Activated CD4-positive, alpha-beta T cell treated with anti-CD3 and anti-CD28 coated beads, Interleukin-2, amount 10 ng/mL, durations not matched to agents 7 days and 5 days (primary cell): ENCODE results near the gene LSAMP. TPM values are rescaled to one million over a fixed set of nuclear protein-coding genes. Genes with fewer than 3 reads are reported as not detected.

Experiments
- CTCF ChIA-PET: fragments of 350-600 bp; sonication (Branson Sonifier 250); formaldehyde crosslinking; loops from one replicate; lab custom pipeline; 2021; ENCODE audit warnings: antibody characterized with exemption; lab: Charles Lee
- POLR2A ChIA-PET: fragments of 350-600 bp; sonication (Branson Sonifier 250); formaldehyde crosslinking; loops from one replicate; lab custom pipeline; 2021; ENCODE audit warnings: antibody characterized with exemption; lab: Charles Lee
- DNase-seq: peaks from one replicate; pipeline ENCODE4 v3.0.0-alpha.2; 2020
- H3K27ac Mint-ChIP-seq: one replicate; pipeline ENCODE4 v1.8.0; 2021; ENCODE audit warnings: mild to moderate bottlenecking, moderate library complexity, mixed read lengths
- H3K27me3 Mint-ChIP-seq: one replicate; pipeline ENCODE4 v1.8.0; 2021; ENCODE audit warnings: mixed read lengths
- H3K36me3 Mint-ChIP-seq: one replicate; pipeline ENCODE4 v1.8.0; 2021; ENCODE audit warnings: low read depth, mixed read lengths
- H3K4me1 Mint-ChIP-seq: one replicate; pipeline ENCODE4 v1.8.0; 2021; ENCODE audit warnings: mixed read lengths
- H3K4me3 Mint-ChIP-seq: one replicate; pipeline ENCODE4 v1.8.0; 2021; ENCODE audit warnings: mild to moderate bottlenecking, moderate library complexity, mixed read lengths
- H3K9me3 Mint-ChIP-seq: one replicate; pipeline ENCODE4 v1.8.0; 2021; ENCODE audit warnings: mixed read lengths
- total RNA-seq, 2 experiments: library from RNA; stranded (reverse); gene quantifications; one replicate each; pipeline ENCODE4 v1.2.3, GENCODE V29; 2021

LSAMP gene
- total RNA-seq, 2 experiments from 2014 or later, result not detected

- Mint-ChIP-seq H3K27ac (no peak overlapping the region), H3K4me3 (no peak overlapping the region), H3K9me3 (no peaks in the 10 kb centered on the region), H3K36me3 (no peaks in the 10 kb centered on the region), H3K27me3 (peaks cover 11% of the 10 kb centered on the region), H3K4me1 (no peaks in the 10 kb centered on the region)
- no peak for DNase-seq
- CTCF ChIA-PET, result no interaction called here
- POLR2A ChIA-PET, result no interaction called here
Observed at GRCh38 chr3:115871735-115872134, 573.6 kb downstream of the LSAMP start.

- no peak overlapping the region for H3K27ac Mint-ChIP-seq
- H3K27me3 Mint-ChIP-seq, result peaks cover 6% of the 10 kb centered on the region
- ChIA-PET CTCF (no interaction called here), POLR2A (no interaction called here)
- H3K9me3 Mint-ChIP-seq, result no peaks in the 10 kb centered on the region
- DNase-seq, result no peak
- no peaks in the 10 kb centered on the region for H3K4me1 Mint-ChIP-seq
- H3K36me3 Mint-ChIP-seq, result no peaks in the 10 kb centered on the region
- no peak overlapping the region for H3K4me3 Mint-ChIP-seq
Observed at GRCh38 chr3:115864911-115865310, 580.4 kb downstream of the LSAMP start.

- DNase-seq, result no peak
- Mint-ChIP-seq H3K9me3 (no peaks in the 10 kb centered on the region), H3K4me1 (no peaks in the 10 kb centered on the region), H3K4me3 (no peak overlapping the region), H3K36me3 (no peaks in the 10 kb centered on the region), H3K27me3 (peaks cover 15% of the 10 kb centered on the region), H3K27ac (no peak overlapping the region)
- POLR2A ChIA-PET, result no interaction called here
- CTCF ChIA-PET, result no interaction called here
Observed at GRCh38 chr3:115862849-115863248, 582.4 kb downstream of the LSAMP start.

GRCh38 chr3:115862099-115862498 lies 583.2 kb downstream of the LSAMP start:
- ChIA-PET POLR2A (no interaction called here), CTCF (no interaction called here)
- Mint-ChIP-seq H3K4me3 (no peak overlapping the region), H3K27me3 (peaks cover 15% of the 10 kb centered on the region), H3K36me3 (no peaks in the 10 kb centered on the region), H3K27ac (no peak overlapping the region), H3K9me3 (no peaks in the 10 kb centered on the region), H3K4me1 (no peaks in the 10 kb centered on the region)
- DNase-seq, result no peak

- DNase-seq, result no peak
- Mint-ChIP-seq H3K9me3 (no peaks in the 10 kb centered on the region), H3K27ac (no peak overlapping the region), H3K4me1 (no peaks in the 10 kb centered on the region), H3K4me3 (no peak overlapping the region), H3K36me3 (no peaks in the 10 kb centered on the region), H3K27me3 (peaks cover 11% of the 10 kb centered on the region)
- ChIA-PET CTCF (no interaction called here), POLR2A (no interaction called here)
Observed at GRCh38 chr3:115861166-115861733, 584.0 kb downstream of the LSAMP start.

- Mint-ChIP-seq H3K27me3 (peaks cover 10% of the 10 kb centered on the region), H3K27ac (no peak overlapping the region), H3K4me3 (no peak overlapping the region), H3K9me3 (no peaks in the 10 kb centered on the region), H3K4me1 (no peaks in the 10 kb centered on the region), H3K36me3 (no peaks in the 10 kb centered on the region)
- CTCF ChIA-PET, result no interaction called here
- DNase-seq, result no peak
- POLR2A ChIA-PET, result no interaction called here
Observed at GRCh38 chr3:115860766-115861165, 584.5 kb downstream of the LSAMP start.

- CTCF ChIA-PET, result interaction anchor here (0.6 kb wide), 1 partner anchor 749 kb away, joined by 3 read pairs; no protein-coding TSS in a partner anchor
- no peak overlapping the region for H3K4me3 Mint-ChIP-seq
- no peak for DNase-seq
- H3K27ac Mint-ChIP-seq, result no peak overlapping the region
- peaks cover 8% of the 10 kb centered on the region for H3K27me3 Mint-ChIP-seq
- no peaks in the 10 kb centered on the region for H3K4me1 Mint-ChIP-seq
- no peaks in the 10 kb centered on the region for H3K36me3 Mint-ChIP-seq
- POLR2A ChIA-PET, result no interaction called here
- H3K9me3 Mint-ChIP-seq, result no peaks in the 10 kb centered on the region
Observed at GRCh38 chr3:115859002-115859807, 586.1 kb downstream of the LSAMP start.

- Mint-ChIP-seq H3K4me1 (no peaks in the 10 kb centered on the region), H3K27me3 (peaks cover 8% of the 10 kb centered on the region), H3K4me3 (no peak overlapping the region), H3K36me3 (no peaks in the 10 kb centered on the region), H3K9me3 (no peaks in the 10 kb centered on the region), H3K27ac (no peak overlapping the region)
- no peak for DNase-seq
- ChIA-PET POLR2A (no interaction called here), CTCF (no interaction called here)
Observed at GRCh38 chr3:115857518-115858136, 587.7 kb downstream of the LSAMP start.

GRCh38 chr3:115855911-115856310 lies 589.4 kb downstream of the LSAMP start:
- no peaks in the 10 kb centered on the region for H3K9me3 Mint-ChIP-seq
- H3K27ac Mint-ChIP-seq, result no peak overlapping the region
- no peaks in the 10 kb centered on the region for H3K4me1 Mint-ChIP-seq
- no peak for DNase-seq
- H3K27me3 Mint-ChIP-seq, result peaks cover 8% of the 10 kb centered on the region
- CTCF ChIA-PET, result no interaction called here
- no peaks in the 10 kb centered on the region for H3K36me3 Mint-ChIP-seq
- POLR2A ChIA-PET, result no interaction called here
- H3K4me3 Mint-ChIP-seq, result no peak overlapping the region

- Mint-ChIP-seq H3K27ac (no peak overlapping the region), H3K9me3 (no peaks in the 10 kb centered on the region), H3K4me3 (no peak overlapping the region), H3K36me3 (no peaks in the 10 kb centered on the region), H3K4me1 (no peaks in the 10 kb centered on the region), H3K27me3 (peaks cover 7% of the 10 kb centered on the region)
- no peak for DNase-seq
- CTCF ChIA-PET, result no interaction called here
- POLR2A ChIA-PET, result no interaction called here
Observed at GRCh38 chr3:115853104-115853503, 592.2 kb downstream of the LSAMP start.

- H3K36me3 Mint-ChIP-seq, result no peaks in the 10 kb centered on the region
- H3K9me3 Mint-ChIP-seq, result no peaks in the 10 kb centered on the region
- CTCF ChIA-PET, result no interaction called here
- no peaks in the 10 kb centered on the region for H3K4me1 Mint-ChIP-seq
- H3K27ac Mint-ChIP-seq, result no peak overlapping the region
- no peak for DNase-seq
- H3K4me3 Mint-ChIP-seq, result no peak overlapping the region
- peaks cover 7% of the 10 kb centered on the region for H3K27me3 Mint-ChIP-seq
- POLR2A ChIA-PET, result no interaction called here
Observed at GRCh38 chr3:115852278-115852677, 593.0 kb downstream of the LSAMP start.

- no peaks in the 10 kb centered on the region for H3K4me1 Mint-ChIP-seq
- ChIA-PET POLR2A (no interaction called here), CTCF (no interaction called here)
- peaks cover 7% of the 10 kb centered on the region for H3K27me3 Mint-ChIP-seq
- H3K9me3 Mint-ChIP-seq, result no peaks in the 10 kb centered on the region
- no peaks in the 10 kb centered on the region for H3K36me3 Mint-ChIP-seq
- H3K4me3 Mint-ChIP-seq, result no peak overlapping the region
- no peak for DNase-seq
- no peak overlapping the region for H3K27ac Mint-ChIP-seq
Observed at GRCh38 chr3:115851571-115851970, 593.7 kb downstream of the LSAMP start.

GRCh38 chr3:115848641-115849040 lies 596.6 kb downstream of the LSAMP start:
- Mint-ChIP-seq H3K27me3 (peaks cover 7% of the 10 kb centered on the region), H3K9me3 (no peaks in the 10 kb centered on the region), H3K4me3 (no peak overlapping the region), H3K27ac (no peak overlapping the region), H3K36me3 (no peaks in the 10 kb centered on the region), H3K4me1 (no peaks in the 10 kb centered on the region)
- ChIA-PET CTCF (interaction anchor here (0.6 kb wide), 1 partner anchor 12 kb away, joined by 3 read pairs; no protein-coding TSS in a partner anchor), POLR2A (no interaction called here)
- DNase-seq, result no peak
